ENCODE measurements around the gene TARBP2.
A peak's percentile ranks its signal among the peaks of the same experiment; 100 is the strongest.

The TARBP2 gene

DNA sequence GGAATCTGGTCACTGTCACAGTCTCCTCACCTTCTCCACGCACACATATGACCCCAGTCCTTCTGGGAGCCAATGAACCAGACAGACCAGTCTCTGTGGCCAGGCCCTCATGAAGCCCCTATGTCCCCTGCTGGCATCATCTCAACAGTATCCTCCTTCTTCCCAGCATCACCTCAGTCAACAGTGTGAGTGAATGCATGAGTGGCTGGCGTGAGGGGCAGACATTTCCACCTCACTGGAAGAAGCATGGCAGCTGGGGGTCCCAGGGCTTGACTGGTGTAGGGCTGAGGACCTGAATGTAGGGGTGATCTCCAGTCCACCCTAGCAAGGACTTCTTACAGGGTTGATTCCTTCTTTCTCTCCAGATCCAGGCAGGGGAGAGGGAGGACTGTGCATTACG lies 3.6 kb upstream of the TARBP2 start:
- no peak for DNase-seq

GRCh38 chr12:53498235-53498630 lies 2.9 kb upstream of the TARBP2 start:
- DNase-seq = no peak

- DNase-seq = peak; percentile 32 to 59 (median 48)
Observed at GRCh38 chr12:53499266-53500141, 1.6 kb upstream of the TARBP2 start, which contains the start of gene MAP3K12. TSS of gene MAP3K12 (minus strand) at chr12:53499458. CDS start at chr12:53487391, 12,067 bp downstream.

- DNase-seq = no peak
Observed at GRCh38 chr12:53500142-53500775, 824 bp upstream of the TARBP2 start.

DNA sequence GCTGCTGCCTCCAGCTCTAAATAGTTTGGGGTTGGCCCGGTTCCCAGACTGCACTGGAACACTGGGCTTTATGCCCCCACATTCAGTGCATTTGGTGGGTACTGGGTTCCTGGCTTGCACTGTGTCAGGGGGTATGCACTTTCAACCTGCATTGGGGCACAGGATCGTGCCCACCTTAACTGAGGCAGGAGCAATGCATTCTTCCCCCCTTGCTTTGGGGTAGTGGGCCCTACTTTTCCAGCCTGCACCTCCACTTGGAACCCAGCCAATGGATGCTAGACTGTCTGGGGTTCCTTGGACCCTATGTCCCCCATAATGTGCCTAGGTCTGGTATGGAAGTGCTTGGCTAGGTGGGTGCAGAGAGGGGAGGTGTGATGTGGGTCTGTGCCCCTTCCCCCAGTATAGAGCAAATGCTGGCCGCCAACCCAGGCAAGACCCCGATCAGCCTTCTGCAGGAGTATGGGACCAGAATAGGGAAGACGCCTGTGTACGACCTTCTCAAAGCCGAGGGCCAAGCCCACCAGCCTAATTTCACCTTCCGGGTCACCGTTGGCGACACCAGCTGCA lies 615 bp downstream of the TARBP2 start:
- no peak for DNase-seq

DNA sequence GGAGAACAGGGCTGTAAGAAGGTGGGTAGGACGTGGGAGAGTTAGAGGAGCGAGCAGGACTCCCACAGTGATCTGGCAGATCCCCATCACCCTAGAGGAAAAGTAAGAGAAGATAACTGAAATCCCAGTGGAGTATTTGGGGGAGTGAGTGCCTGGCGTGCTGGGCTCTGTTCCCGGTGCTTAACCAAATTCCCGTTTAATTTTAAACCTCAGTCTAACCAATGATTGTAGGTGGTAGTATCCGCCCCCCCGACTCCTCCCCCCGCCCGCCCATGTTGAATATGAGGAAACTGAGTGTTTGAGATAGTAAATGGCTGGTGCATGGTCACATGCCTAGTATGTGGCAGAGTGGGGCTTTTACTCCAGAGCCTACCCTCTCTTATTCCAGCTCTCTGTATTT lies 1.2 kb downstream of the TARBP2 start:
- no peak for DNase-seq

DNA sequence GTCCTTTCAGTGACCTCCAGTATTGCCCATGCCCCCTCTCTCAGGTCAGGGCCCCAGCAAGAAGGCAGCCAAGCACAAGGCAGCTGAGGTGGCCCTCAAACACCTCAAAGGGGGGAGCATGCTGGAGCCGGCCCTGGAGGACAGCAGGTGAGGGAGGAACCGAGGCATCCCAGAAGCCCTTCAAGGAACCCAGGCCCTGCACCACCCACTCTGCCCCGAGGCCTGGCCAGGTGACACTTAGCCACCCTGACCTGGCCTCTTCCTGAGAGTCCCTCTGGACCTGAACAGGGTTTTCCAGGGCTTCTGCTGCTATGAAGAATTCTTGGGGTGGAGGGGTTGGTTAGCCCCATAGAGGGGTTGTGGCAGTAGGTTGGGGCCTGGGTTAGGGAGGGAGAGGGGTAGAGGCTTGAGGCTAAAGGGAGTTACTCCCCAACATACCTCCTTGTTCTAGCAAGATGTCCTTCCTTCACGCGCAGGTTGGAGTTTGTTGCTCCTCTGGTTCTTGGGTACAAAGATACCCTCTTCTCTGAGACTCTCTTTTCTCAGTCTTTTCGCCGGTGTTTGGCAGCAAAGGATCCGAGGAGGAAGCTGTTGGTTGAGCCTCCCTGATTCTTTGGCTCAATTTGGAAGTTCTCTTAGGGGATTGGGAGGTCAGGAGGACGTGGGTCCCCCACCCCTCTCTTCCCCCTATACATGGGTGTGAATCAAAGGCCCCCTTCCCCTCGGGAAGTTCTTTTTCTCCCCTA lies 2.1 kb downstream of the TARBP2 start:
- no peak for DNase-seq

- DNase-seq = no peak
Observed at GRCh38 chr12:53504004-53504920, 3.2 kb downstream of the TARBP2 start.

DNA sequence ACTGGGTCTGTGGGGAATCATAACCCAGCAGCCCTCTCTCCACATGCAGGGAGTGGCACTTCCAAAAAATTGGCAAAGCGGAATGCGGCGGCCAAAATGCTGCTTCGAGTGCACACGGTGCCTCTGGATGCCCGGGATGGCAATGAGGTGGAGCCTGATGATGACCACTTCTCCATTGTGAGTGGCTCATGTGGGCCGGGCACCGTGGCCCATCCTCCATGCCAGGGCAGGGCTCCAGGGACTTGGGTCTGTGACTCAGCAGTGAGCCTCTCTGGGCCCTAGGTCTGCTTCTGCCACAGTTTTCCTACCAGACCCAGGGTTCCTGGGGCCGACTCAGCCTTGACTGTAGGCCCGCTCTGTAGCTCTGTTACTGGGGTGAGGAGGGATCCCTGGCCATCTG lies 4.0 kb downstream of the TARBP2 start:
- DNase-seq = no peak

DNA sequence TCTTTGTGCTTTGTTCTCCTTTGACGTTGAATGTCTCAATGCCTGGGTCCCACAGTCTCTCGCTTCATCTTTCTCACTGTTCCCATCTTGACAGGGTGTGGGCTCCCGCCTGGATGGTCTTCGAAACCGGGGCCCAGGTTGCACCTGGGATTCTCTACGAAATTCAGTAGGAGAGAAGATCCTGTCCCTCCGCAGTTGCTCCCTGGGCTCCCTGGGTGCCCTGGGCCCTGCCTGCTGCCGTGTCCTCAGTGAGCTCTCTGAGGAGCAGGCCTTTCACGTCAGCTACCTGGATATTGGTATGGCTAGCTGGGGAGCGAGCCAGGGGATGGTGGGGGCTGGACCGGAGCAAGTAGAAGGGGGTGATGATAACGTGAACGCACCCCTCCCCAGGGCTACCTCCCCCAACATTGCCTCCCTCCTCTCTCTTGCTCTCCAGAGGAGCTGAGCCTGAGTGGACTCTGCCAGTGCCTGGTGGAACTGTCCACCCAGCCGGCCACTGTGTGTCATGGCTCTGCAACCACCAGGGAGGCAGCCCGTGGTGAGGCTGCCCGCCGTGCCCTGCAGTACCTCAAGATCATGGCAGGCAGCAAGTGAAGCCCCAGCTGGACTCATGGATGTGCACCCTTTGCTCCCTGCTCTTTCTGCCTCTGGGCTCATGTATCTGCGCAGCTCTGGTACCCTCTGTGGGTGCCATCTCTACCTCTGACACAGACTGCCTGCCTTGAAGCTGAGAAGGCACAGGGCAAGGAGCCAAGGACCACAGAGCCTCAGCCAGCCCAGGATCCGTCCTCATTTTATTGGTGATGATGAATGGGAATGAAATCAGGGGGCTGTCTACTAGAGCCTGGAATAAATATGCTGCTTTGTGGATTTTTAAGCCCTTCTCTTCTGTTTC lies 4.7 kb downstream of the TARBP2 start:
- DNase-seq = no peak

DNA sequence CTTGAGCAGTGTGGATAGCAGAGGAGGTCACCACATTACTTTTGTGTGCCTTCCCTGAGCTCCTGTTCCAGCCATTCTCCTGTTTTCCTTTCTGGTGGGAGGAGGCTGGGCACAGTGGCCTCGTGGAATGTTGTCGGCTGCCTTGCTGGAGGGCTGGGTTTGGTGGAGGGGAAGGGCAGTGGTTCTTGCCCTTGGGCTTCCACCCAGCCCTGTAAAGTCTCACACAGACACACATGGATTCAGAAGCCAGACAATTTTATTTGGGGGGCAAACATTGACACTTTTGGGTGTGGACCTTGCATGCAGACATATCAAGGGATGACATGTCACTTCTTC lies 5.3 kb downstream of the TARBP2 start:
- DNase-seq = no peak

- no peak for DNase-seq
Observed at GRCh38 chr12:53506881-53507602, 6.0 kb downstream of the TARBP2 start, which contains the start of gene NPFF. TSS of gene NPFF (minus strand) at chr12:53507484. CDS start at chr12:53507474, 10 bp downstream.

GRCh38 chr12:53507603-53507885 lies 6.5 kb downstream of the TARBP2 start:
- DNase-seq = no peak

- peak; percentile 55 to 82 (median 58) for DNase-seq
Observed at GRCh38 chr12:53508534-53509170, 7.6 kb downstream of the TARBP2 start.

- no peak for DNase-seq
Observed at GRCh38 chr12:53510181-53510812, 9.2 kb downstream of the TARBP2 start.

GRCh38 chr12:53513712-53514410 lies 12.8 kb downstream of the TARBP2 start:
- no peak for DNase-seq

- DNase-seq = no peak
Observed at GRCh38 chr12:53514628-53515290, 13.7 kb downstream of the TARBP2 start.

- DNase-seq = no peak
Observed at GRCh38 chr12:53515291-53515680, 14.2 kb downstream of the TARBP2 start.

Data from activated CD4-positive, CD25-positive, alpha-beta regulatory T cell (primary cell).